NCI-H2227 (cell line): ENCODE measurements around the gene TCF7.

ENCODE experiments used
- DNase-seq: peaks from one replicate; lab custom pipeline; 2025; ENCODE audit not compliant: unreplicated experiment; lab: John Stamatoyannopoulos, UW

The TCF7 gene

GRCh38 chr5:134112726-134113362 is 1.6 kb upstream of the TCF7 start:
- DNase-seq, result no peak

- no peak for DNase-seq
Measured at GRCh38 chr5:134113363-134113889, 1.1 kb upstream of the TCF7 start.

- peak; percentile 30 for DNase-seq
Measured at GRCh38 chr5:134114886-134115805, 665 bp downstream of the TCF7 start.

DNA sequence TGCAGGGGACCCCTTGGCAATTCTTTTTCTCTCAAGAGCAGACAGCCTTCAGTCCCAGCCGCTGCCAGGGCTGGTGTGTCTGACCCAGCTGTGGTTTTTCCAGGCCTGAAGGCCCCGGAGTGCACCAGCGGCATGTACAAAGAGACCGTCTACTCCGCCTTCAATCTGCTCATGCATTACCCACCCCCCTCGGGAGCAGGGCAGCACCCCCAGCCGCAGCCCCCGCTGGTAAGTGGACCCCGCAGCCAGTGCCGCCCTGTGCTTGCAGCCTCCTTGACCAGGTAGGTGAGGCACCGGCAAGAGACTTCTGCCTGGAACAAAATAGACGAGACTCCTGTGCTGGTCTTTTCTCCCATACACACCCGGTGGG is 1.3 kb downstream of the TCF7 start:
- DNase-seq, result no peak

- no peak for DNase-seq
Measured at GRCh38 chr5:134116286-134116685, 1.8 kb downstream of the TCF7 start.

DNA sequence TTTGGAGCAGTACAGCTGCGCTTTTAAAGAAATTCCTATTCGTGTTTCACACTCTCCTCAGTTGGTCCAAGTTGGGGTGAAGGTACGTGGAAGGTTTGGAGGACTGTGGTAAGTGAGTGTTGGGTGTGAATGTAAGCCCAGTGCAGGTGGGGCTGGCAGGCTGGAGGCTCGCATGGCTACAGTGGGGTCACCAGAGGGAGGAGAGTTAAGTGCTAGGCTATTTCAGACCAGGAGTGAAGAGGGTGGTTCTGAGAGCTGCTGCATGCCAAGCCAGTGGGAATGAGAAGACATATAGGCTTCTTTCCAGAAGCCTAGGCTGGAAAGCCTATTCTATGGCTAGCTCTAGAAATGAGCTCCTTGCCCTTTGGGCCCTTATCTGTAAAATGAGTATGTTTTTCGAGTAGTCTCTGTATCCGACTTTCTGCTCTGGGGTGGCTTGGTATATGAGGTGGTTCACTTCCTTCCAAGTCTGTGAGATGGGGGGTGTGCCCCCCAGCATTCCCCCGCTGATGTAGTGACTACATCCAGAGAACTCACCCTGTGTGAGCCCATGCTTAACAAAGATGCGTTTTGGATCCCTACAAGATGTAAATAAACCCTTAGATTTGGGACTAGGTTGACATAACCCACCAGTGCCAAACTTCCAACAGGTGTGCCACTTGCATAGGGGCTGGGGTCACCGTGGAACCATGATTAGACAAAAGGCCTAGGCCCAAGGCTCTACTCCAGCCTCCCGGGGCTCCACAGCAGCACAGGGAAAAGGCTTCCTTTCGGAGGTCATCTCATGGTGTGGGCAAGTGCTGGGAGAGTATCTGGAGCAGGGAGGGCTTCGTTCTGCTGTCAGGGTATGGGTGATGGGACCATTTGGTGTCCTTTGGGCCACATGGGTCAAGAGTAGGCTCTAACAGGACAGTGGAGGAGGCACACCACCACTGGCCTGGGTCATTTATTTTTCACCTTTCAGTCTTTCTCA is 2.6 kb downstream of the TCF7 start:
- DNase-seq, result no peak

- DNase-seq, result no peak
Measured at GRCh38 chr5:134118212-134118835, 3.8 kb downstream of the TCF7 start.

DNA sequence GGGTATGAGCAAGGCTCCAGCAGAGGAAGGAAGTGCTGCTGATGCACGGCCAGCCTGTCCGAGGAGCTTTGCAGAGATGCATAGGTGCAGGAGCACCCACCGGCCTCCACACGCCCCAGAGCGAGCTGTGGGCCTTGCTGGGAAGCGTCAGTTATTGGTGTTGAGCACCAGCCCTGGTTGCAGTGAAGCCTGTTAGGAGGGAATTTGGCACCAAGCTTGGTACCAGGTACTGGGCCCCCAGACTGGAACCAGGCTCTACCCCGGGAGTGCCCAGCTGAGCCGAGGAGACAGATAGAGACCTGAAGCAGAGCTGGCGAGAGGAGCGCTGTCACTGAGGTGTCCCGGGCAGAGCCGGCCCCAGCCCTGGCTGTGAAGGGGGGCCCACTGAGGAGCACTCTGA is 5.2 kb downstream of the TCF7 start:
- DNase-seq, result no peak

- DNase-seq, result no peak
Measured at GRCh38 chr5:134120386-134121138, 6.1 kb downstream of the TCF7 start.

DNA sequence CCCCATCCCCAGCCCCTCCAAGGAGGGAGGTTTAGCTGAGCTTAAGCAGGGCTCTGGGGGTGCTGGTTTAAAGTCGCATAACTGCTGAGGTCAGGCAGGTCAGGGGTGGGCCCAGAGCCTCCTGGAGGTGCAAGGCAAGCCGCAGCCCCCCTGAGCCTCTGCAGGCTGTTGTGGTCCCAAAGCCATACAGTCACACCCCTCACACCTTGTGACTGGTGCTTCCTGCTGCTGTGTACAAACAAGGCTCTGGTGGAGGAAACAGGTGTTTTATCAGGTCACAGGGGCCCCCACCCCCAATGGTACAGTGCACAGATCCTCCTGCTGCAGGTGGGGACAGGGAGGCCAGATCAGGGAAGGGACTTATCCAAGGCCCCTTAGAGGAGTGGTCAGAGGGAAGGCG is 8.0 kb downstream of the TCF7 start:
- no peak for DNase-seq

DNA sequence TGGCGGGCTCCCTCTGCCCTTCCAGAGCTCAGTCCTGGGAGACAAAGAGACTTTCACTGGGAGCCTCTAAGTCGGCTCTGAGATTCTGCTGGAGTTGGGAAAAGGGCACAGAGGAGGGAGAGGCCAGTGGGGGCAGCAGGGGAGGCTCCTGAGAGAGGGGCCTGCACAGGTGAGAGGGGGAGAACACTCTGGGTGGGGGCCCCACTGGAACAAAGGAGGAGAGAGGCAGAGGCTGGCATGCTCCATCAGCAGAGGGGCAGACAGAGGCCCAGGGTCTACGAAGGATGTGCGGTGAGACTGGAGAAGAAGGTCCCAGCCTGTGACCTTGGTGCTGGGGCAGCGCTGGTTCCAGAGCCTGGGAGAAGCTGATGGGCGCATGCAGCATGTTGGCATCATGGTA is 8.9 kb downstream of the TCF7 start:
- no peak for DNase-seq

DNA sequence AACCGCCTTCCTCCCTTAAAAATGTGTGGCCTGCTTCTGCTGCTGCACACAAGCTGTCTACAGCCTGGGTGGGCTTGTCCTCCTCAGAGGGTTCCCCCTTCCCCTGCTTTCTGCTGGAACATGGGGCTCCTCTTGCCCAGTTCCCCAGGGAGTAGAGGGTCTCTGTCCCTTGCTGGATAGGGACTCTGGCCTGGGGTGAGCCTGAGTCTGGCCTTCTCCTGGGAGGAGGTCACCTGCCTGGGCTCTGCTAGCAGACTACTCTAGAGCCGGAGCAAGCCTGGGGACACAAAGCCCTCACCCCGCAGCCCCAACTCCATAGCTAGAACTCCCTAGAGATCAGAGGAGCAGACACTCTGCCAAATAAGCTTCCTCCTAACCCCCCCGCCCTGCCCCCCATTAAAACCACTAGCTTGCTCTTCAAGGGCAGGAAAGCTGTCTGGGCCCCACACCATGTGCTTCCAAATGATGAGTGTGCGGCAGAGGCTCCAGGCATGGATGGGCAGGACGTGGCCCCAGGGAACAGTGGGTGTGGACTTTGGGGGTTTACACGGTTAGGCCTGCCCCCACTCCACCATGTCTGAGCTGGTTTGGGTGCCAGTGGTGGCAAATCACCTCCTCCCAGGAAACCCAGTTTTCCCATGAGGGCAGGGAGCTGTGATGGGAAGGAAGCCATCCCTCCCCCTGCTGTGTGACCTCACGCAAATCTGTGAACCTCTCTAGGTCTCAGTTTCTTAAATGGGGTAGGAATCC is 10.0 kb downstream of the TCF7 start:
- no peak for DNase-seq

DNA sequence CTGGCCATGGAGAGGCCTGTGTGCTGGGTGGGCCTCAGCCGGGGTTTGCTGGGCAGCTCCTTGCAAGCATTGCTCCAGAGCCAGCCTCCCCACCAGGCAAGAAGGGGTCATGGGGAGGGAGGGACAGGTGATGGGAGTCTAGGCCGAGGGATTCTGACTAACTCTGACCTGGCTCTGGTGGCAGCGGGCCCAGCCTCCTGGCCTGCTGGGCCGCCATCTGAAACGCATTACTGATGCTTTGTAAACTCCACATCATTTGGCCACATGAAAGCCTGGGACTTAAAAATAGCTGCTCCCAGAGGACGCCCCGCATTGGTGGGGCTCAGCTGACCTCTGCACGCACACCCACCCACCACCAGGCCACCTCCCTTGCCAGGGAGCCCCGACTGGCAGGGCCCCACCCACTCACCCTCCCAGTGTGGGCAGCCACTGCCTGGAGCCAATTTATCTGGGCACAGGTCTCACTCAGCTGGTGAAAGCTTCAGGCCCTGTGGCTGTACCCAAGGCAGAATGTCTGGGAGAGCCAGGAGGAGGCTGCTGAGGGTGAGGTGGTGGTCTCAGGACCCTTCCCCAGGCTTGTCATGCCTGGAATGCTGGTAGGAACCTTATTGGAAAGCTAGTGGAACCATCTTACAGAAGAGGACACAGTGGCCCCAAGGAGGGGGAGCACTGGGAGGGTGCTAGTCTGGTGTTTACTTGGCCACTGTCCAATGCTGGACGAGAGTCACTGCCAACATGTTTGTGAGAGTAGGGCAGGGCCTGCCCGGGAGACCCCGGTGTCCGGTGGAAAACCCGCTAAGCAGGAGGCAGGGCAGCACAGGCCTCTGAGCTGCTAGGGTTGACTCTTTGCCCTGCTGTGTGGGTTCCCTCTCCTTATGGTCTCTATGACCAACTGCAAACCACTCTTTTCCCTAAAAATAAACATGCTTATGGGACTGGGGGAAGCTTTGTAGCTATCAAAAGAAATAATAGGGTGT is 10.8 kb downstream of the TCF7 start:
- DNase-seq, result no peak

GRCh38 chr5:134127376-134127861 is 12.9 kb downstream of the TCF7 start:
- DNase-seq, result no peak

GRCh38 chr5:134127988-134128647 is 13.6 kb downstream of the TCF7 start:
- DNase-seq, result no peak

- DNase-seq, result no peak
Measured at GRCh38 chr5:134128648-134128995, 14.1 kb downstream of the TCF7 start.

- DNase-seq, result no peak
Measured at GRCh38 chr5:134129411-134130238, 15.1 kb downstream of the TCF7 start.
